ENCODE data around the gene CORO1C.

DNA sequence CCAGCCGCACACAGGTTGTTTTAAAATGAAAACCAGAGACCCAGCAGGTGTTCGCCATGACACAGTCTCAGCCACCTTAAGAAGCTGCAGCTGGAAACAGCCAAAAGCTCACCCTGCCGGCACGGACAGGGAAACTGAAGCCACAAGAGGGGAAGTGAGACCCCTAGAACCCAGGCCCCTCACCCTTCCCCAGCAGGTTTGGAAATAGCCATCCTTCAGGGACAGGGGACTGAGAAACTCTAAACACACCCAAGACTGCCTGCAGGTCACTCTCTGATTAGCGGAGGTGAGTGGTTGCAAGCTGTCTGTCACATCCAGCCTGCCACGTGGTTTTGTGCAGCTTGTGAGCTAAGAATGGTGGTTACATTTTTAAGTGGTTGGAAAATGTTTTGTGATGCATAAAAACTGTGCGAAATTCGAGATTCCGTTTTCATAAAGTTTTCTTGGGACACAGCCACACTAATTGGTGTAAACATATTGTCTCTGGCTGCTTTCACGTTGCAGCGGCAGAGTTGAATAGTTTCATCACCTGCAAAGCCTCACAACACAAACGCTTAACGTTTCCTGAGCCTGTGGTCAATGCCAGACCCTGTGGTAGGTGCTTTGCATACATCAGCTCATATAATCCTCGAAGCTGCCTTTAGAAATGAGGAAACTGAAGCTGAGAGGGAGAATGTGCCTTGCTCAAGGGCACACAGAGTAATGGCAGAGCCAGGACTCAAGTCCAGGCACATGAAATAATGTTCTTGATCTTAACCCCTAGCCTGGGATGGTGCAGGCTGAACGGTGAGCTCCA is 95.9 kb downstream of the CORO1C start:
- TF ChIP-seq, protein P1, sequence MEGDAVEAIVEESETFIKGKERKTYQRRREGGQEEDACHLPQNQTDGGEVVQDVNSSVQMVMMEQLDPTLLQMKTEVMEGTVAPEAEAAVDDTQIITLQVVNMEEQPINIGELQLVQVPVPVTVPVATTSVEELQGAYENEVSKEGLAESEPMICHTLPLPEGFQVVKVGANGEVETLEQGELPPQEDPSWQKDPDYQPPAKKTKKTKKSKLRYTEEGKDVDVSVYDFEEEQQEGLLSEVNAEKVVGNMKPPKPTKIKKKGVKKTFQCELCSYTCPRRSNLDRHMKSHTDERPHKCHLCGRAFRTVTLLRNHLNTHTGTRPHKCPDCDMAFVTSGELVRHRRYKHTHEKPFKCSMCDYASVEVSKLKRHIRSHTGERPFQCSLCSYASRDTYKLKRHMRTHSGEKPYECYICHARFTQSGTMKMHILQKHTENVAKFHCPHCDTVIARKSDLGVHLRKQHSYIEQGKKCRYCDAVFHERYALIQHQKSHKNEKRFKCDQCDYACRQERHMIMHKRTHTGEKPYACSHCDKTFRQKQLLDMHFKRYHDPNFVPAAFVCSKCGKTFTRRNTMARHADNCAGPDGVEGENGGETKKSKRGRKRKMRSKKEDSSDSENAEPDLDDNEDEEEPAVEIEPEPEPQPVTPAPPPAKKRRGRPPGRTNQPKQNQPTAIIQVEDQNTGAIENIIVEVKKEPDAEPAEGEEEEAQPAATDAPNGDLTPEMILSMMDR (IDR thresholded peaks at IDR 0.05 in 4 of 5, conservative IDR thresholded peaks at IDR 0.05 in 1 of 5): no peak
- TF ChIP-seq POLR2A (IDR thresholded peaks at IDR 0.05): no peak
